GM19193 (cell line): Measurements from ENCODE around the gene TIGD3.

ENCODE experiments used
- POLR2A ChIP-seq: IDR thresholded peaks from 4 replicates; pipeline ENCODE4 v1.6.1; 2011; ENCODE audit not compliant: insufficient read depth, insufficient read length; ENCODE audit errors: extremely low read depth

Gene TIGD3

GRCh38 chr11:65352783-65353182 lies 1.8 kb upstream of the TIGD3 start:
- TF ChIP-seq POLR2A, result no peak

GRCh38 chr11:65353376-65353775 lies 1.2 kb upstream of the TIGD3 start:
- no peak for TF ChIP-seq POLR2A

GRCh38 chr11:65353900-65354264 lies 669 bp upstream of the TIGD3 start:
- TF ChIP-seq POLR2A, result no peak

DNA sequence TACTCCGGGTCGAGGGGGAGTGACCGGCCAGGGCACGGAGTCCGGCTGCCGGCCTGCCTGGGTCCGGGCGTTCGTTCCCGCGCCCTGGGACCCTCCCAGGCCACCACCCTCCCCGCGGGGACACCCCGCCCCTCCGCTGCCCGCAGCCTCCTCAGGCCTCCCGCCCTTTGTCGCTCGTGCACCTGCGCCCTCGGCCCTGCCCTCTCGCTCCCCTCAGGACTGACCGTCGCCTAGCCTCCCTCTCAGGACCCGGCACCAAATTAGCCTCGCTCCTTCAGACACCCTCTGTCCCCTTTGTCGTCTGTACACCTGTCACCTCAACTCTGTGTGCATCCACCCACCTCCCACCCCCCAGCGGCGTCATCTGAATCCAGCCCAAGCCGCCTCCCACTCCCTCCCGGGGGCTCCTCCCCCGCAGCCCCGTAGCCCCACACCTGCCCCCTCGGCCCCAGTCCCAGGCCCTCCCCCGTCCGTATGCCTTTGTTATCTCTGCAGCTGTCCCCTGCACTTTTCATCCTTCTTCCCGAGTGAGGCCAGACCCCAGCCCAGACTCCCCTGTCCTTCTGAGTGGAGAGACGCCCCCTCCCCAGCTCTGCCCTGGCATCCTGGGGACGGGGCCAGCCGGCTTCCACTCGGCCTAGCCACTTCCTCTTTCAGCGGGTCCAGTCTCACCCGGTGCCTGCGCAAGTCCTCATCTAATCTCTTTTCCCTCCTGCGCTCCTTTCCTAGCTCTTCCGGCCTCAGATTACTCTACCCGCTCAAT lies 643 bp downstream of the TIGD3 start:
- no peak for TF ChIP-seq POLR2A

DNA sequence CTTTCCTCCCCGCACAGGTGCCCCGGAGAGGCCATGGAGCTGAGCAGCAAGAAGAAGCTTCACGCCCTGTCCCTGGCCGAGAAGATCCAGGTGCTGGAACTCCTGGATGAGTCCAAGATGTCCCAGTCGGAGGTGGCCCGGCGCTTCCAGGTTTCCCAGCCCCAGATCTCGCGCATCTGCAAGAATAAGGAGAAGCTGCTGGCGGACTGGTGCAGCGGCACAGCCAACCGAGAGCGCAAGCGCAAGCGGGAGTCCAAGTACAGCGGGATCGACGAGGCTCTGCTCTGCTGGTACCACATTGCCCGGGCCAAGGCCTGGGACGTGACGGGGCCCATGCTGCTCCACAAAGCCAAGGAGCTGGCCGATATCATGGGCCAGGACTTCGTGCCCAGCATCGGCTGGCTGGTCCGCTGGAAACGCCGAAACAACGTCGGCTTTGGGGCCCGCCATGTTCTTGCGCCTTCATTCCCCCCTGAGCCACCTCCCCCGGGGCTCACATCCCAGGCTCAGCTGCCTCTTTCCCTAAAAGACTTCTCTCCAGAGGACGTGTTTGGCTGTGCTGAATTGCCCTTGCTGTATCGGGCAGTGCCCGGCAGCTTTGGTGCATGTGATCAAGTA lies 1.3 kb downstream of the TIGD3 start:
- no peak for TF ChIP-seq POLR2A

GRCh38 chr11:65356394-65356972 lies 1.9 kb downstream of the TIGD3 start:
- TF ChIP-seq POLR2A, result no peak

- no peak for TF ChIP-seq POLR2A
Observed at GRCh38 chr11:65357856-65358356, 3.4 kb downstream of the TIGD3 start.

- no peak for TF ChIP-seq POLR2A
Observed at GRCh38 chr11:65362320-65362931, 7.9 kb downstream of the TIGD3 start.

DNA sequence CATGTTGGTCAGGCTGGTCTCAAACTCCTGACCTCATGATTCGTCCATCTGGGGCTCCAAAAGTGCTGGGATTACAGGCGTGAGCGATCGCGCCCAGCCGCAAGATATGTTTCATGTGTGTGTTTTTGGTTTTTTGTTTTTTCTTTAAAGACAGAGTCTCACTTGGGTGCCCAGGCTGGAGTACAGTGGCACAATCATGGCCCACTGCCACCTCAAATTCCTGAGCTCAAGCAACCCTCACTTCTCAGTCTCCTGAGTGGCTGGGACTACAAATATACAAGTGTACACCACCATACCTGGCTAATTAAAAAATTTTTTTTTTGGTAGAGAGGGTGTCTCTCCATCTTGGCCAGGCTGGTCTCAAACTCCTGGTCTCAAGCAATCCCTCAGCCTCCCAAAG lies 8.4 kb downstream of the TIGD3 start:
- no peak for TF ChIP-seq POLR2A

GRCh38 chr11:65363770-65364169 lies 9.2 kb downstream of the TIGD3 start:
- TF ChIP-seq POLR2A, result no peak

DNA sequence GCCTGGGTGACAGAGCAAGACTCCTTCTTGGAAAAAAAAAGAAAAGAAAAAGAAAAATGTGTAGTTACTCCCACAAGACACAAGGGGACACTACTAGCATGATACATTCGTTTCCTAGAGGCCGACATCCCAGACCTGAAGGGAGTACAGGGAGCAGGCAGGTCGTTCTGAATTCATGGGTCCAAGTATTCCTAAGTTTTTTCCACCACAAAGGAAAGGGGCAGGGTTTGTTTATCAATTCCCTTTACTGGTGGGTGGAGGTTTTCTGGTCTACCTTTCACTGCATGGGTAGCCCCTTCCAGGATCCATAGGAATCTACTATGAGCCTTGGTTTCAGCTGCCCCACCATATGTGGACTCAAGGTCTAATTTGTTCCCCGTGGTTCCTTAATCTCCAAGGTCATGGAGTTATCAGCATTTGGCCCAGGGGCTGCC lies 11.8 kb downstream of the TIGD3 start:
- TF ChIP-seq POLR2A, result no peak

- TF ChIP-seq POLR2A, result no peak
Observed at GRCh38 chr11:65370659-65371049, 16.1 kb downstream of the TIGD3 start.

DNA sequence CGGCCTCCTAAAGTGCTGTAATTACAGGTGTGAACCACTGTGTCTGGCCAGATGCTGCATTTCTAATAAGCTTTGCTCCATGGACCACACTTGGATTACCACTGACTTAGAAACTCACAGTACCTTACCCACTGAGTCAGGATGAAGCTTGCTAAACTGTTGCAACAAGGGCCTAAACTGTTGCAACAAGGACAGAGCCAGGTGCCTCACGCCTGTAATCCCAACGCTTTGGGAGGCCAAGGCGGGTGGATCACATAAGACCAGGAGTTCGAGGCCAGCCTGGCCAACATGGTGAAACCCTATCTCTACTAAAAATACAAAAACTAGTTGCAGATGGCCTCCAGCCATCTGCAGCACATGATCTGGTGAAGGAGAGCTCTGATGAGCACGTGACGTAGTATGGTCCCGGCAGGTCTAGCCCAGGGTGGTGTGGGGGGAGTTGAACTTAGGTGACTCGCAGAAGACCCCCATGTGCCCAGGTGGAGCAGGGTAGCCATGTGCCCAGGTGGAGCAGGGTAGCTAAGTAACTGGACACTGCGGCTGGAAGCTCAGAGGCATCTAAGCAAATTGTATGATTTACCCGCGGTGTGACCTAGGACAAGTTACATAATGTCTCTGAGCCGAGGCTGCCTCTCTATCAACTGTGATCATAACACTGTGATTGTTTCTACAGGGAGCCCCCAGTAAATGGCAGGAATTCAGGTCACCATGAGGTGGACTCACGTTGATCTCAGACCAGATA lies 19.5 kb downstream of the TIGD3 start:
- TF ChIP-seq POLR2A, result no peak

- TF ChIP-seq POLR2A, result no peak
Observed at GRCh38 chr11:65375012-65375411, 20.5 kb downstream of the TIGD3 start.
